ENCODE data around the gene SIGMAR1.

The SIGMAR1 gene

GRCh38 chr9:34601937-34602573 is 35.5 kb downstream of the SIGMAR1 start:
- H3K27ac ChIP-seq, result no peak overlapping the region
- no peaks in the 10 kb centered on the region for H4K20me1 ChIP-seq (ENCODE audit: insufficient read depth)
- TF ChIP-seq CTCF (conservative IDR thresholded peaks at IDR 0.05; ENCODE audit: low read depth, low read length), result no peak
- H3K4me1 ChIP-seq (ENCODE audit: low read depth, poor library complexity, severe bottlenecking), result no peaks in the 10 kb centered on the region
- no peak overlapping the region for H3K4me2 ChIP-seq
- H3K9ac ChIP-seq, result no peak overlapping the region
- H3K36me3 ChIP-seq (ENCODE audit: insufficient read depth), result no peaks in the 10 kb centered on the region
- H3K79me2 ChIP-seq (ENCODE audit: insufficient read depth, low read depth), result no peaks in the 10 kb centered on the region
- no peak overlapping the region for H3K4me3 ChIP-seq (IDR thresholded peaks at IDR 0.05; ENCODE audit: insufficient read depth, low read depth, low read length)
- H2AFZ ChIP-seq (ENCODE audit: low read depth), result no peak overlapping the region
- H3K27me3 ChIP-seq (ENCODE audit: insufficient read depth, low read depth), result no peaks in the 10 kb centered on the region; the same call in 1 of the 2 replicates

GRCh38 chr9:34600908-34601307 is 36.7 kb downstream of the SIGMAR1 start:
- no peak for TF ChIP-seq CTCF (conservative IDR thresholded peaks at IDR 0.05; ENCODE audit: low read depth, low read length)
- H4K20me1 ChIP-seq (ENCODE audit: insufficient read depth), result no peaks in the 10 kb centered on the region
- H3K4me2 ChIP-seq, result no peak overlapping the region
- H3K27ac ChIP-seq, result no peak overlapping the region
- no peaks in the 10 kb centered on the region for H3K79me2 ChIP-seq (ENCODE audit: insufficient read depth, low read depth)
- H2AFZ ChIP-seq (ENCODE audit: low read depth), result no peak overlapping the region
- H3K27me3 ChIP-seq (ENCODE audit: insufficient read depth, low read depth), result no peaks in the 10 kb centered on the region; the same call in 1 of the 2 replicates
- no peaks in the 10 kb centered on the region for H3K36me3 ChIP-seq (ENCODE audit: insufficient read depth)
- H3K4me3 ChIP-seq (IDR thresholded peaks at IDR 0.05; ENCODE audit: insufficient read depth, low read depth, low read length), result no peak overlapping the region
- H3K4me1 ChIP-seq (ENCODE audit: low read depth, poor library complexity, severe bottlenecking), result no peaks in the 10 kb centered on the region
- no peak overlapping the region for H3K9ac ChIP-seq

GRCh38 chr9:34599546-34599945 is 38.0 kb downstream of the SIGMAR1 start:
- Histone ChIP-seq H2AFZ (ENCODE audit: low read depth) (no peak overlapping the region), H3K4me2 (no peak overlapping the region), H3K4me3 (IDR thresholded peaks at IDR 0.05; ENCODE audit: insufficient read depth, low read depth, low read length) (no peak overlapping the region), H3K36me3 (ENCODE audit: insufficient read depth) (no peaks in the 10 kb centered on the region), H3K27ac (no peak overlapping the region), H3K79me2 (ENCODE audit: insufficient read depth, low read depth) (no peaks in the 10 kb centered on the region), H3K27me3 (ENCODE audit: insufficient read depth, low read depth) (no peaks in the 10 kb centered on the region), H3K9ac (no peak overlapping the region), H3K4me1 (ENCODE audit: low read depth, poor library complexity, severe bottlenecking) (no peaks in the 10 kb centered on the region), H4K20me1 (ENCODE audit: insufficient read depth) (no peaks in the 10 kb centered on the region)
- TF ChIP-seq CTCF (conservative IDR thresholded peaks at IDR 0.05; ENCODE audit: low read depth, low read length), result no peak

GRCh38 chr9:34594177-34594576 is 43.4 kb downstream of the SIGMAR1 start:
- Histone ChIP-seq H3K27ac (no peak overlapping the region), H3K79me2 (ENCODE audit: insufficient read depth, low read depth) (no peaks in the 10 kb centered on the region), H4K20me1 (ENCODE audit: insufficient read depth) (no peaks in the 10 kb centered on the region), H3K4me1 (ENCODE audit: low read depth, poor library complexity, severe bottlenecking) (no peaks in the 10 kb centered on the region), H3K4me2 (no peak overlapping the region), H3K27me3 (ENCODE audit: insufficient read depth, low read depth) (peaks cover 23% of the 10 kb centered on the region), H2AFZ (ENCODE audit: low read depth) (no peak overlapping the region), H3K4me3 (IDR thresholded peaks at IDR 0.05; ENCODE audit: insufficient read depth, low read depth, low read length) (no peak overlapping the region), H3K9ac (no peak overlapping the region), H3K36me3 (ENCODE audit: insufficient read depth) (no peaks in the 10 kb centered on the region)
- TF ChIP-seq CTCF (conservative IDR thresholded peaks at IDR 0.05; ENCODE audit: low read depth, low read length), result no peak

All from KMS-11 (cell line).